Stimulated activated CD8-positive, alpha-beta memory T cell treated with anti-CD3 and anti-CD28 coated beads, Interleukin-12 subunit alpha, Interleukin-12 subunit beta, amount 100 ng/mL, for 24 hours (primary cell): Measurements from ENCODE around the gene CKMT1B.
"Not testable (repeated sequence)": the region's sequence is repeated elsewhere in the genome, so short reads cannot be mapped to it uniquely, and the experiment has no call there.

Source experiments
- DNase-seq: peaks from one replicate; pipeline ENCODE4 v3.0.0-alpha.2; 2020; ENCODE audit errors: extremely low read depth

Gene CKMT1B

GRCh38 chr15:43638464-43639204 lies 44.8 kb downstream of the CKMT1B start:
- DNase-seq: not testable (repeated sequence)
